ENCODE measurements around the gene LDB3.
"Not testable (repeated sequence)": the region's sequence is repeated elsewhere in the genome, so short reads cannot be mapped to it uniquely, and the experiment has no call there.

The LDB3 gene

DNA sequence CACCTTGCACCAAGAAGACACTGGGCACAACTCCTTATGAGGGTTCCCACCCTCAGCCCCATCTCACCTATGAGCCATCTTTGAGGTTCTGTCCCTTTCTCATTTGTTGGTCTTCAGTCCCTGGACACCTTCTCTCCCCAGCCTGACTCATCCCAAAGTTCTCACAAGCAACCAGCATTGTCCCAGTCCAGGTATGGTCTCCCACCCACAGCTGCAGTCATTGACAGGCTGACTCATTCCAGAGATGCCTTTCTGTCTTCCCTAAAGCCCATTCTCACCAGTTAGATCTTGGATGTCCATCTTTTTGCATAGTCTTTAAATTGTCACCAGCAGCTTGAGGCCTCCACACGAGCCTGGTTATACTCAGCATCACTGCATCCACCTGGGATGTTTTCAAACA is 61.4 kb downstream of the LDB3 start:
- Histone ChIP-seq H3K9ac (ENCODE audit: low read length) (no peak overlapping the region), H3K4me3 (ENCODE audit: low read depth in 1 of 2, low read length in 2 of 2) (no peak overlapping the region), H3K9me3 (ENCODE audit: low read length) (no peaks in the 10 kb centered on the region), H3K36me3 (ENCODE audit: insufficient read depth, low read length) (peaks cover 16% of the 10 kb centered on the region), H3K27ac (ENCODE audit: low read depth, low read length) (peak overlapping the region; percentile 98), H3K27me3 (ENCODE audit: control insufficient read depth in 1 of 2, insufficient read depth in 2 of 2, low read length in 2 of 2) (no peaks in the 10 kb centered on the region), H3K4me1 (ENCODE audit: insufficient read depth, low read length) (peaks cover 44% of the 10 kb centered on the region)

- H3K9ac ChIP-seq (ENCODE audit: low read length), result no peak overlapping the region
- no peak overlapping the region for H3K4me3 ChIP-seq (ENCODE audit: low read depth in 1 of 2, low read length in 2 of 2)
- H3K4me1 ChIP-seq (ENCODE audit: insufficient read depth, low read length), result peaks cover 50% of the 10 kb centered on the region
- H3K27me3 ChIP-seq (ENCODE audit: control insufficient read depth in 1 of 2, insufficient read depth in 2 of 2, low read length in 2 of 2), result no peaks in the 10 kb centered on the region
- peaks cover 10% of the 10 kb centered on the region for H3K36me3 ChIP-seq (ENCODE audit: insufficient read depth, low read length)
- H3K9me3 ChIP-seq (ENCODE audit: low read length), result no peaks in the 10 kb centered on the region
- peak overlapping the region; percentile 98 for H3K27ac ChIP-seq (ENCODE audit: low read depth, low read length)
Measured at GRCh38 chr10:86730227-86730626, 61.9 kb downstream of the LDB3 start.

DNA sequence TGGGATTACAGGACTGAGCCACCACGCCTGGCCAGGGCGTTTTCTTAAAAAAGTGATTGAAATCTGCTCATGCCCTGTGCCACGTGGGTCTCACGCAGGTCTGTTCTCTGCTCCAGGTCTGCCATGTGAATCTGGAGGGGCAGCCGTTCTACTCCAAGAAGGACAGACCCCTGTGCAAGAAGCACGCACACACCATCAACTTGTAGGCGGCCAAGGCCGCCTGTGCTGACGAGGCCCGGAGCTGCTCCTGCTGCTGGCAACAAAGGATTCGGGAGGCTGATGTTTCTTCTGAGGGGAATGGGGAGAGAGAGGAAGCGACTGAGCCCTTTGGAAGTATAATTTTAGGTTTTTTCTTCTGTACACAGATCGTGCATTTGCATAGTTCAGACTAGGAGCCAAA is 64.5 kb downstream of the LDB3 start:
- no peaks in the 10 kb centered on the region for H3K27me3 ChIP-seq (ENCODE audit: control insufficient read depth in 1 of 2, insufficient read depth in 2 of 2, low read length in 2 of 2)
- H3K4me1 ChIP-seq (ENCODE audit: insufficient read depth, low read length), result peaks cover 60% of the 10 kb centered on the region
- H3K27ac ChIP-seq (ENCODE audit: low read depth, low read length), result peak overlapping the region; percentile 98
- no peaks in the 10 kb centered on the region for H3K9me3 ChIP-seq (ENCODE audit: low read length)
- H3K9ac ChIP-seq (ENCODE audit: low read length), result peak overlapping the region; percentile 31
- H3K4me3 ChIP-seq (ENCODE audit: low read depth in 1 of 2, low read length in 2 of 2), result no peak overlapping the region
- H3K36me3 ChIP-seq (ENCODE audit: insufficient read depth, low read length), result no peaks in the 10 kb centered on the region

GRCh38 chr10:86733260-86733671 is 65.0 kb downstream of the LDB3 start:
- H3K4me1 ChIP-seq (ENCODE audit: insufficient read depth, low read length), result peaks cover 60% of the 10 kb centered on the region
- H3K4me3 ChIP-seq (ENCODE audit: low read depth in 1 of 2, low read length in 2 of 2), result no peak overlapping the region
- no peaks in the 10 kb centered on the region for H3K36me3 ChIP-seq (ENCODE audit: insufficient read depth, low read length)
- H3K27me3 ChIP-seq (ENCODE audit: control insufficient read depth in 1 of 2, insufficient read depth in 2 of 2, low read length in 2 of 2), result no peaks in the 10 kb centered on the region
- no peaks in the 10 kb centered on the region for H3K9me3 ChIP-seq (ENCODE audit: low read length)
- peak overlapping the region; percentile 98 for H3K27ac ChIP-seq (ENCODE audit: low read depth, low read length)
- peak overlapping the region; percentile 31 for H3K9ac ChIP-seq (ENCODE audit: low read length)

- H3K4me3 ChIP-seq (ENCODE audit: low read depth in 1 of 2, low read length in 2 of 2), result peak overlapping the region in 1 of 2 donors; percentile 35
- H3K9ac ChIP-seq (ENCODE audit: low read length), result peak overlapping the region; percentile 70
- H3K9me3 ChIP-seq (ENCODE audit: low read length), result no peaks in the 10 kb centered on the region
- H3K4me1 ChIP-seq (ENCODE audit: insufficient read depth, low read length), result peaks cover 68% of the 10 kb centered on the region
- H3K27me3 ChIP-seq (ENCODE audit: control insufficient read depth in 1 of 2, insufficient read depth in 2 of 2, low read length in 2 of 2), result no peaks in the 10 kb centered on the region
- no peaks in the 10 kb centered on the region for H3K36me3 ChIP-seq (ENCODE audit: insufficient read depth, low read length)
- H3K27ac ChIP-seq (ENCODE audit: low read depth, low read length), result peak overlapping the region; percentile 83
Measured at GRCh38 chr10:86734207-86734988, 66.1 kb downstream of the LDB3 start.

GRCh38 chr10:86735278-86735677 is 67.0 kb downstream of the LDB3 start:
- not testable (repeated sequence) for H3K36me3 ChIP-seq (ENCODE audit: insufficient read depth, low read length); H3K9me3 ChIP-seq (ENCODE audit: low read length); H3K9ac ChIP-seq (ENCODE audit: low read length); H3K27me3 ChIP-seq (ENCODE audit: control insufficient read depth in 1 of 2, insufficient read depth in 2 of 2, low read length in 2 of 2); H3K4me3 ChIP-seq (ENCODE audit: low read depth in 1 of 2, low read length in 2 of 2)
- Histone ChIP-seq H3K4me1 (ENCODE audit: insufficient read depth, low read length) (peaks cover 63% of the 10 kb centered on the region), H3K27ac (ENCODE audit: low read depth, low read length) (peak overlapping the region; percentile 83)

GRCh38 chr10:86742230-86742629 is 73.9 kb downstream of the LDB3 start:
- no peak overlapping the region for H3K9ac ChIP-seq (ENCODE audit: low read length)
- no peaks in the 10 kb centered on the region for H3K27me3 ChIP-seq (ENCODE audit: control insufficient read depth in 1 of 2, insufficient read depth in 2 of 2, low read length in 2 of 2)
- H3K4me1 ChIP-seq (ENCODE audit: insufficient read depth, low read length), result peaks cover 50% of the 10 kb centered on the region
- no peaks in the 10 kb centered on the region for H3K36me3 ChIP-seq (ENCODE audit: insufficient read depth, low read length)
- no peaks in the 10 kb centered on the region for H3K9me3 ChIP-seq (ENCODE audit: low read length)
- H3K4me3 ChIP-seq (ENCODE audit: low read depth in 1 of 2, low read length in 2 of 2), result no peak overlapping the region
- H3K27ac ChIP-seq (ENCODE audit: low read depth, low read length), result peak overlapping the region; percentile 50

DNA sequence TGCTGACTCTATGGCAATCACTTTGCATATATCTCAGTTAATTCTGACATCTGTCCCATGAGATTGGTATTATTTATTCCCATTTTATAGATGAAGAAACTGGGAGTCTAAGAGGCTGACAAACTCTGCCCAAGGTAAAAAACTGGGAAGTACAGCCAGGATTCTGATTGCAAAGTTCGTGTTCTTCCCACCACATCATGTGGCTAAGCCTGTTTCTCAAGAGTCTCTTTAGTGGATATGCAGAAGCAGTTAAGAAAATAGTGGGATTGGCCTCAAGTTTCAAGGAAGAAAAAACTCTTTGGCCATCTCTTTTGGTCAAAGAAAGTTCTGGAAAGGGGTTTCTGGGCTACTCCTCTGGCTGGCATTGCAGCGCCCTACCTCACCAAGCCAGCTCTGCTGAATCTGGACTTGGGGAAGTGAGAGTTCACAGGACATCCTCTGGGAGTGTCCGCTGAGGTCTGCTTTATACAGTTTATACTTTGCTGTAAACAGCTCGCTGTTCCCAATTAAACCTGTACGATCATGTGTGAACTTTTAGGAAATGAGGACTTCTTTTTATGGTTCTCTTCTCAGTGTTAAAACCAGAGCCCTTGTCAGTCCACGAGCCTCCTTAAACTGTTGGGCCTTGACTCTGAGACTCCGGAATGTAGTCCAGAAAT is 75.9 kb downstream of the LDB3 start:
- Histone ChIP-seq H3K4me1 (ENCODE audit: insufficient read depth, low read length) (peaks cover 33% of the 10 kb centered on the region), H3K4me3 (ENCODE audit: low read depth in 1 of 2, low read length in 2 of 2) (no peak overlapping the region), H3K36me3 (ENCODE audit: insufficient read depth, low read length) (no peaks in the 10 kb centered on the region), H3K27ac (ENCODE audit: low read depth, low read length) (peak overlapping the region; percentile 48), H3K27me3 (ENCODE audit: control insufficient read depth in 1 of 2, insufficient read depth in 2 of 2, low read length in 2 of 2) (no peaks in the 10 kb centered on the region), H3K9ac (ENCODE audit: low read length) (no peak overlapping the region), H3K9me3 (ENCODE audit: low read length) (no peaks in the 10 kb centered on the region)

DNA sequence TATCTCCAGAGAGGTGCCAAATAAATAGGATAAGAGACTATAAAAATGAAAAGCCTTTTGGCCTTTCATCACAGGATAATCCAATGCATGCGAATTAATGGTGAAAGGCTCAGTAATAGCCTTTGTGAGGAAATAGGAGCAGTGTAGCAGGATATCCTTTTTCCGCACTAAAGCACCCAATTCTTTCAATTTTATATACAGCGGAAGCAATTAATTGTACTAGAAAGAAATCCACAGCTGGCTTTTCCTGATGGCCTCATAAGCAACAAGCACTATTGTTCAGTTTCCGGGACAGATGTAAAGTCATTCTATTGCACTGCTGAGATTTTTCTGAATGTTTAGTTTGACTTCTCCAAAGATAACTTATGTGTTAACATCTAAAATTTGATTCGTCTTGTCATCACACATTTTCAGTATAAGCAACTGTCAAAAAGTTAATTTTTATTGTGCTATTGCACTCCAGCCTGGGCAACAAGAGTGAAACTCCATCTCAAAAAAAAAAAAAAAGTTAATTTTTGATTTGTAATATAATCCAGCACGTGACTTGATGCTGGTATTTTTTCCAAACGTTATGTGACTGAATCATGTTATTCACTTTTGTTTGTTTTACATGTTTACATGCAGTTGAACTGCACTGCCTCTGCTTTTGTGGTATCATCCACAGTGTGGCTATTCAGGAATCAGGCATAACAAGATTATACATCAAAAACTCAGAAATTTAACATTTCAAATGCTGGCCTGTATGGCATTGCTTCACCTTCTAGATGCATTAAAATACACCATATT is 79.7 kb downstream of the LDB3 start:
- Histone ChIP-seq H3K4me3 (ENCODE audit: low read depth in 1 of 2, low read length in 2 of 2) (no peak overlapping the region), H3K4me1 (ENCODE audit: insufficient read depth, low read length) (peaks cover 24% of the 10 kb centered on the region), H3K27me3 (ENCODE audit: control insufficient read depth in 1 of 2, insufficient read depth in 2 of 2, low read length in 2 of 2) (no peaks in the 10 kb centered on the region), H3K9me3 (ENCODE audit: low read length) (no peaks in the 10 kb centered on the region), H3K9ac (ENCODE audit: low read length) (no peak overlapping the region), H3K36me3 (ENCODE audit: insufficient read depth, low read length) (no peaks in the 10 kb centered on the region), H3K27ac (ENCODE audit: low read depth, low read length) (no peak overlapping the region)

GRCh38 chr10:86749854-86750253 is 81.5 kb downstream of the LDB3 start:
- H3K27ac ChIP-seq (ENCODE audit: low read depth, low read length), result no peak overlapping the region

DNA sequence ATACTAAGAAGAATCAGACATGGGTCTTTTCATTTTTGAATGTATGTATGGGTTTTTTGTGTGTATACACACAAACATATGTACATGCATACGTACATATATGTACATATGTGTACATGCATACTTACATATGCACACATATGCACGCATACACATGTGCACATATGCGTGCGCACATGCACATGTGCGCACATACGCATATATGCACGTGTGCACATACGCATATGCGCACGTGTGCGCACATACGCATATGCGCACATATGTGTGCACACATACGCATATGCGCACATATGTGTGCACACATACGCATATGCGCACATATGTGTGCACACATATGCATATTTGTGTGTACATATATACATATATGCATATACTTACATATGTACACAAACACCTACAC is 83.2 kb downstream of the LDB3 start:
- Histone ChIP-seq H3K4me1 (ENCODE audit: insufficient read depth, low read length) (peaks cover 15% of the 10 kb centered on the region), H3K9me3 (ENCODE audit: low read length) (no peaks in the 10 kb centered on the region), H3K27me3 (ENCODE audit: control insufficient read depth in 1 of 2, insufficient read depth in 2 of 2, low read length in 2 of 2) (no peaks in the 10 kb centered on the region), H3K9ac (ENCODE audit: low read length) (no peak overlapping the region), H3K36me3 (ENCODE audit: insufficient read depth, low read length) (no peaks in the 10 kb centered on the region), H3K4me3 (ENCODE audit: low read depth in 1 of 2, low read length in 2 of 2) (no peak overlapping the region), H3K27ac (ENCODE audit: low read depth, low read length) (no peak overlapping the region)

More at GRCh38 chr10:86749854-86750253, 81.5 kb downstream of the LDB3 start:
- Histone ChIP-seq H3K9me3 (ENCODE audit: low read length) (no peaks in the 10 kb centered on the region), H3K4me3 (ENCODE audit: low read depth in 1 of 2, low read length in 2 of 2) (no peak overlapping the region), H3K4me1 (ENCODE audit: insufficient read depth, low read length) (peaks cover 16% of the 10 kb centered on the region), H3K9ac (ENCODE audit: low read length) (no peak overlapping the region), H3K27me3 (ENCODE audit: control insufficient read depth in 1 of 2, insufficient read depth in 2 of 2, low read length in 2 of 2) (no peaks in the 10 kb centered on the region), H3K36me3 (ENCODE audit: insufficient read depth, low read length) (no peaks in the 10 kb centered on the region)
